ENCODE results near the gene KRTAP10-5.

GRCh38 chr21:44583800-44584147 is 3.4 kb upstream of the KRTAP10-5 start:
- no peak for TF ChIP-seq CTCF (IDR thresholded peaks at IDR 0.05)
- no peak for TF ChIP-seq POLR2A (IDR thresholded peaks at IDR 0.05)

All from adrenal gland (tissue), 5 donors.